K562 (cell line): ENCODE data around the gene AIFM3. TPM values are rescaled to one million over a fixed set of nuclear protein-coding genes. Genes with fewer than 3 reads are reported as not detected.

ENCODE experiments used
- CEBPB ChIP-seq: fragments of 450-650 bp; IDR thresholded peaks from 2 replicates; pipeline ENCODE4 v1.6.1; 2016; ENCODE audit warnings: missing genetic modification characterization, missing compliant biosample characterization
- EZH2 ChIP-seq: IDR thresholded peaks from 2 replicates; pipeline ENCODE4 v1.6.1; 2012; ENCODE audit warnings: low read depth, mild to moderate bottlenecking, inconsistent platforms, low read length, borderline replicate concordance
- GABPB2 ChIP-seq: fragments of 250-450 bp; sonication (Bioruptor Pico); conservative IDR thresholded peaks from 2 replicates; pipeline ENCODE4 v1.5.1; 2021; ENCODE audit warnings: mild to moderate bottlenecking
- HMBOX1 ChIP-seq: sonication (generic); IDR thresholded peaks from 2 replicates; pipeline ENCODE4 v1.6.1; 2016
- MLLT1 ChIP-seq, 2 experiments: fragments of 450-650 bp; IDR thresholded peaks; 2 replicates each; pipeline ENCODE4 v1.6.1; 2016
- NKRF ChIP-seq: fragments of 450-650 bp; IDR thresholded peaks from 2 replicates; pipeline ENCODE4 v1.6.1; 2016; ENCODE audit warnings: borderline replicate concordance
- NRF1 ChIP-seq, 2 experiments: fragments of 450-650 bp; IDR thresholded peaks in 1 of 2; conservative IDR thresholded peaks in 1 of 2; 2 replicates each; pipeline ENCODE4 v1.6.1; 2014; ENCODE audit warnings: mild to moderate bottlenecking in 2 of 2
- POLR3A ChIP-seq: IDR thresholded peaks from 2 replicates; pipeline ENCODE4 v1.6.1; 2011; ENCODE audit warnings: borderline replicate concordance, mild to moderate bottlenecking, moderate library complexity; ENCODE audit not compliant: insufficient read length, insufficient read depth; ENCODE audit errors: extremely low read depth
- RBM25 ChIP-seq: fragments of 200-400 bp; formaldehyde crosslinking; IDR thresholded peaks from 2 replicates; pipeline ENCODE4 v1.6.1; 2018; ENCODE audit warnings: low read length, low read depth, moderate library complexity; ENCODE audit not compliant: severe bottlenecking
- SMAD3 ChIP-seq: fragments of 450-650 bp; formaldehyde crosslinking; conservative IDR thresholded peaks from 2 replicates; pipeline ENCODE4 v1.4.0; 2020; ENCODE audit warnings: mild to moderate bottlenecking
- TEAD2 ChIP-seq: fragments of 450-650 bp; IDR thresholded peaks from 2 replicates; pipeline ENCODE4 v1.6.1; 2016; ENCODE audit warnings: missing genetic modification characterization, control low read depth, missing compliant biosample characterization
- ZNF197 ChIP-seq: fragments of 200-800 bp; sonication (Bioruptor generic); IDR thresholded peaks from 2 replicates; pipeline ENCODE4 v1.6.1; 2016; ENCODE audit warnings: low read depth, missing genetic modification characterization, missing compliant biosample characterization
- ZNF324 ChIP-seq: fragments of 250-450 bp; sonication (Bioruptor Pico); IDR thresholded peaks from 2 replicates; pipeline ENCODE4 v1.4.0; 2020; ENCODE audit warnings: mild to moderate bottlenecking
- ZNF354B ChIP-seq: fragments of 250-450 bp; sonication (Bioruptor Pico); IDR thresholded peaks from 2 replicates; pipeline ENCODE4 v1.4.0; 2020
- ZNF445 ChIP-seq: fragments of 250-450 bp; sonication (Bioruptor Pico); IDR thresholded peaks from 2 replicates; pipeline ENCODE4 v1.4.0; 2020; ENCODE audit warnings: low read depth, mild to moderate bottlenecking, moderate library complexity
- ZNF785 ChIP-seq: fragments of 250-450 bp; sonication (Bioruptor Pico); IDR thresholded peaks from 2 replicates; pipeline ENCODE4 v1.4.0; 2020; ENCODE audit warnings: mild to moderate bottlenecking
- polyA plus RNA-seq, 8 experiments: library from polyadenylated mRNA; depleted of rRNA in 4 of 8; stranded (reverse) in 5 of 8; unstranded in 3 of 8; fragments of >200 nt; fragmentation: Nextera tagmentation in 2 of 8; fragmentation: Illumina TruSeq in 1 of 8; extraction: Ambion mirVana in 2 of 8; extraction: Trizol in 1 of 8; gene quantifications; 2 replicates each; pipeline versions ENCODE4 v1.2.1 to v1.2.3, GENCODE V29; 2011 to 2014; ENCODE audit warnings: inconsistent platforms in 1 of 8, missing spikeins in 1 of 8
- total RNA-seq, 7 experiments: library from RNA; depleted of rRNA in 6 of 7; stranded (reverse); fragments of >200 nt in 6 of 7; fragmentation: Illumina TruSeq in 2 of 7; extraction: Trizol in 2 of 7; gene quantifications; 2 replicates each; pipeline versions ENCODE4 v1.2.1 to v1.2.3, GENCODE V29; 2011 to 2021; ENCODE audit warnings: low replicate concordance in 1 of 7
- TF ChIP-seq, protein P1 (sequence below): fragments of 250-450 bp; sonication (Bioruptor Pico); IDR thresholded peaks from 2 replicates; pipeline ENCODE4 v1.5.0; 2020; ENCODE audit warnings: mild to moderate bottlenecking
- TF ChIP-seq, protein P2 (sequence below): sonication (generic); formaldehyde crosslinking; IDR thresholded peaks from 2 replicates; pipeline ENCODE4 v1.8.1; 2023; ENCODE audit warnings: mild to moderate bottlenecking, missing genetic modification reagents
- TF ChIP-seq, protein P3 (sequence below): fragments of 450-650 bp; formaldehyde crosslinking; IDR thresholded peaks from 2 replicates; pipeline ENCODE4 v1.4.0; 2020; ENCODE audit warnings: mild to moderate bottlenecking, moderate library complexity

The AIFM3 gene
- total and polyA plus RNA-seq, 9 of the 15 experiments (the other 6 are each of a cell fraction or from before 2014, with no cell fraction given), result 0.03 to 0.20 (median 0.07) TPM; not detected in 1

GRCh38 chr22:21014202-21014725 lies 47.2 kb downstream of the AIFM3 start (continued):
- no peak for TF ChIP-seq NKRF
- no peak for TF ChIP-seq MLLT1 (IDR thresholded peaks at IDR 0.05)
- TF ChIP-seq, protein P1, sequence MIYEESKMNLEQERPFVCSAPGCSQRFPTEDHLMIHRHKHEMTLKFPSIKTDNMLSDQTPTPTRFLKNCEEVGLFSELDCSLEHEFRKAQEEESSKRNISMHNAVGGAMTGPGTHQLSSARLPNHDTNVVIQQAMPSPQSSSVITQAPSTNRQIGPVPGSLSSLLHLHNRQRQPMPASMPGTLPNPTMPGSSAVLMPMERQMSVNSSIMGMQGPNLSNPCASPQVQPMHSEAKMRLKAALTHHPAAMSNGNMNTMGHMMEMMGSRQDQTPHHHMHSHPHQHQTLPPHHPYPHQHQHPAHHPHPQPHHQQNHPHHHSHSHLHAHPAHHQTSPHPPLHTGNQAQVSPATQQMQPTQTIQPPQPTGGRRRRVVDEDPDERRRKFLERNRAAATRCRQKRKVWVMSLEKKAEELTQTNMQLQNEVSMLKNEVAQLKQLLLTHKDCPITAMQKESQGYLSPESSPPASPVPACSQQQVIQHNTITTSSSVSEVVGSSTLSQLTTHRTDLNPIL (CRISPR knock-in tag), result peak; percentile 88; the same call in 1 of the 2 replicates
- TF ChIP-seq SMAD3 (CRISPR knock-in tag), result no peak; the same call in 1 of the 2 replicates
- no peak for TF ChIP-seq POLR3A
- TF ChIP-seq ZNF785 (CRISPR knock-in tag), result no peak
- TF ChIP-seq TEAD2 (tag), result no peak
- TF ChIP-seq ZNF445, result 0 out of 2 replicates have a peak, but pooled peaks have one; percentile 23
- no peak for TF ChIP-seq EZH2
- peak; percentile 63; the same call in 1 of the 2 replicates for TF ChIP-seq ZNF324 (CRISPR knock-in tag)
- 0 out of 2 replicates have a peak, but pooled peaks have one; percentile 38 for TF ChIP-seq ZNF354B
- TF ChIP-seq, protein P2, sequence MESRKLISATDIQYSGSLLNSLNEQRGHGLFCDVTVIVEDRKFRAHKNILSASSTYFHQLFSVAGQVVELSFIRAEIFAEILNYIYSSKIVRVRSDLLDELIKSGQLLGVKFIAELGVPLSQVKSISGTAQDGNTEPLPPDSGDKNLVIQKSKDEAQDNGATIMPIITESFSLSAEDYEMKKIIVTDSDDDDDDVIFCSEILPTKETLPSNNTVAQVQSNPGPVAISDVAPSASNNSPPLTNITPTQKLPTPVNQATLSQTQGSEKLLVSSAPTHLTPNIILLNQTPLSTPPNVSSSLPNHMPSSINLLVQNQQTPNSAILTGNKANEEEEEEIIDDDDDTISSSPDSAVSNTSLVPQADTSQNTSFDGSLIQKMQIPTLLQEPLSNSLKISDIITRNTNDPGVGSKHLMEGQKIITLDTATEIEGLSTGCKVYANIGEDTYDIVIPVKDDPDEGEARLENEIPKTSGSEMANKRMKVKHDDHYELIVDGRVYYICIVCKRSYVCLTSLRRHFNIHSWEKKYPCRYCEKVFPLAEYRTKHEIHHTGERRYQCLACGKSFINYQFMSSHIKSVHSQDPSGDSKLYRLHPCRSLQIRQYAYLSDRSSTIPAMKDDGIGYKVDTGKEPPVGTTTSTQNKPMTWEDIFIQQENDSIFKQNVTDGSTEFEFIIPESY (CRISPR knock-in tag), result no peak
- no peak for TF ChIP-seq ZNF197 (CRISPR knock-in tag)
- TF ChIP-seq RBM25, result no peak
- no peak for TF ChIP-seq CEBPB (tag)
- TF ChIP-seq HMBOX1, result no peak
- TF ChIP-seq, protein P3, sequence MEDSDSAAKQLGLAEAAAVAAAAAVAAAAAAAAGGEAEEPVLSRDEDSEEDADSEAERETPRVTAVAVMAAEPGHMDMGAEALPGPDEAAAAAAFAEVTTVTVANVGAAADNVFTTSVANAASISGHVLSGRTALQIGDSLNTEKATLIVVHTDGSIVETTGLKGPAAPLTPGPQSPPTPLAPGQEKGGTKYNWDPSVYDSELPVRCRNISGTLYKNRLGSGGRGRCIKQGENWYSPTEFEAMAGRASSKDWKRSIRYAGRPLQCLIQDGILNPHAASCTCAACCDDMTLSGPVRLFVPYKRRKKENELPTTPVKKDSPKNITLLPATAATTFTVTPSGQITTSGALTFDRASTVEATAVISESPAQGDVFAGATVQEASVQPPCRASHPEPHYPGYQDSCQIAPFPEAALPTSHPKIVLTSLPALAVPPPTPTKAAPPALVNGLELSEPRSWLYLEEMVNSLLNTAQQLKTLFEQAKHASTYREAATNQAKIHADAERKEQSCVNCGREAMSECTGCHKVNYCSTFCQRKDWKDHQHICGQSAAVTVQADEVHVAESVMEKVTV (CRISPR knock-in tag), result no peak
- TF ChIP-seq NRF1 (conservative IDR thresholded peaks at IDR 0.05 in 1 of 2, IDR thresholded peaks at IDR 0.05 in 1 of 2), result no peak
- TF ChIP-seq GABPB2 (CRISPR knock-in tag), result no peak
